ENCODE data around the gene ARGFX. TPM values are rescaled to one million over a fixed set of nuclear protein-coding genes. Genes with fewer than 3 reads are reported as not detected.

ARGFX gene
- total RNA-seq (2016; rRNA removed; fragmentation: Illumina TruSeq; extraction: Trizol) (not detected in 2 replicates), polyA plus RNA-seq (2011; rRNA removed) (not detected in 2 replicates), polyA minus RNA-seq (2011; rRNA and poly(A)+ RNA removed; ENCODE audit: low replicate concordance) (not detected in 2 replicates), Bru-seq, nascent RNA (not detected), BruChase-seq, experiment 1, labeled RNA remaining after a 6-hour chase (not detected), BruChase-seq, experiment 2, labeled RNA remaining after a 2-hour chase (not detected)
- not detected in 2 replicates for total RNA-seq (2016; cell fraction: cytosol; rRNA removed; fragmentation: Illumina TruSeq; extraction: Trizol; ENCODE audit: low read depth)
- total RNA-seq (2016; cell fraction: insoluble cytoplasmic fraction; rRNA removed; fragmentation: Illumina TruSeq; extraction: Trizol), result not detected in 2 replicates
- not detected in 2 replicates for total RNA-seq (2016; cell fraction: membrane; rRNA removed; fragmentation: Illumina TruSeq; extraction: Trizol)
- not detected in 2 replicates for total RNA-seq (2016; cell fraction: nucleus; rRNA removed; fragmentation: Illumina TruSeq; extraction: Trizol)
- not detected in 2 replicates for polyA plus RNA-seq (2011; cell fraction: cytosol; rRNA removed)
- not detected in 2 replicates for polyA plus RNA-seq (2011; cell fraction: nucleus; rRNA removed)
- not detected in 2 replicates for polyA plus RNA-seq (2012)
- not detected in 2 replicates for polyA plus RNA-seq (2016; cell fraction: cytosol; fragmentation: Illumina TruSeq; extraction: Trizol; ENCODE audit: low read depth)
- polyA plus RNA-seq (2016; cell fraction: insoluble cytoplasmic fraction; fragmentation: Illumina TruSeq; extraction: Trizol; ENCODE audit: low read depth), result not detected in 2 replicates
- polyA plus RNA-seq (2016; cell fraction: membrane; fragmentation: Illumina TruSeq; extraction: Trizol; ENCODE audit: low read depth), result not detected in 2 replicates
- not detected in 2 replicates for polyA plus RNA-seq (2016; cell fraction: nucleus; fragmentation: Illumina TruSeq; extraction: Trizol; ENCODE audit: insufficient read depth, low read depth)
- not detected in 2 replicates for polyA minus RNA-seq (2011; cell fraction: cytosol; rRNA and poly(A)+ RNA removed)
- polyA minus RNA-seq (2011; cell fraction: nucleus; rRNA and poly(A)+ RNA removed), result not detected in 2 replicates
- long read RNA-seq, experiment 1, result 0 reads
- long read RNA-seq, experiment 2, result 0 reads

- intact Hi-C loops (cut with micrococcal nuclease; ENCODE audit: unreplicated experiment), result no loop called here
- Histone ChIP-seq H3K4me3 (replicated peaks in 1 of 3; ENCODE audit: insufficient read depth in 1 of 3, low read depth in 2 of 3, low read length in 3 of 3) (no peak within 1 kb of the TSS), H3K9ac (ENCODE audit: insufficient read depth, low read depth, low read length) (no peak within 1 kb of the TSS), H3K9me3 (ENCODE audit: low read length) (no peaks in the 10 kb centered on the region), H3K27ac (ENCODE audit: extremely low read length, insufficient read depth, low read length) (no peak within 1 kb of the TSS), H3K4me1 (ENCODE audit: insufficient read depth, low read length) (no peaks in the 10 kb centered on the region), H3K36me3 (replicated peaks in 1 of 2; ENCODE audit: control insufficient read depth in 1 of 2, insufficient read depth in 2 of 2, low read length in 2 of 2) (no peaks in the 10 kb centered on the region), H3K27me3 (ENCODE audit: control insufficient read depth in 1 of 2, insufficient read depth in 2 of 2, low read length in 2 of 2) (no peaks in the 10 kb centered on the region), H2AFZ (ENCODE audit: low read length) (no peak within 1 kb of the TSS), H3K4me2 (ENCODE audit: low read depth, low read length) (no peak within 1 kb of the TSS), H4K20me1 (ENCODE audit: insufficient read depth, low read length) (no peaks in the 10 kb centered on the region), H3K79me2 (ENCODE audit: insufficient read depth, low read length) (no peaks in the 10 kb centered on the region)
- no peak for FAIRE-seq
- in situ Hi-C loops (cut with HindIII; ENCODE audit: extremely low pct_ligation_motif_present, low pct_unique_long_range_greater_than_20kb), result loop anchor here (25.0 kb wide), 1 partner anchor 1120 kb away; the partner anchor contains the start of gene PARP14
- DNase-seq (ENCODE audit: low spot score), result no peak
- 36% methylated on average over 5 of the region's 5 CpGs for WGBS (ENCODE audit: low lambda C conversion rate)
- POLR2A ChIA-PET, result no interaction called here
- no TSS peak for BruUV-seq (replicated peaks)
- ATAC-seq, result no peak
- CTCF ChIA-PET (ENCODE audit: low intra/inter-chr PET ratio, low total read pairs), result no interaction called here
- TF ChIP-seq MED8 (CRISPR knock-in tag; IDR thresholded peaks at IDR 0.05; ENCODE audit: insufficient replicate concordance), result no peak
- no peak for TF ChIP-seq ZNF441 (CRISPR knock-in tag; IDR thresholded peaks at IDR 0.05; ENCODE audit: borderline replicate concordance)
- no peak for TF ChIP-seq ONECUT2 (CRISPR knock-in tag; IDR thresholded peaks at IDR 0.05)
- TF ChIP-seq SRSF9 (IDR thresholded peaks at IDR 0.05; ENCODE audit: borderline replicate concordance, insufficient read depth, low read depth, low read length, poor library complexity, severe bottlenecking), result no peak
- TF ChIP-seq ZSCAN12 (CRISPR knock-in tag; IDR thresholded peaks at IDR 0.05), result no peak
- TF ChIP-seq USF2 (IDR thresholded peaks at IDR 0.05; ENCODE audit: low read depth, low read length), result no peak
- TF ChIP-seq USF2 (CRISPR knock-in tag; IDR thresholded peaks at IDR 0.05; ENCODE audit: borderline replicate concordance), result no peak
- no peak for TF ChIP-seq DZIP1 (CRISPR knock-in tag; IDR thresholded peaks at IDR 0.05)
- TF ChIP-seq ZNF3 (CRISPR knock-in tag; IDR thresholded peaks at IDR 0.05), result no peak
- TF ChIP-seq ZNF333 (CRISPR knock-in tag; IDR thresholded peaks at IDR 0.05; ENCODE audit: borderline replicate concordance), result no peak
- TF ChIP-seq MTERF4 (CRISPR knock-in tag; IDR thresholded peaks at IDR 0.05), result no peak
These were observed at the start of gene ARGFX for GRCh38 chr3:121567649-121568048. TSS of gene ARGFX (plus strand) at chr3:121567949. CDS start at chr3:121570714, 2,765 bp downstream.

Measured in HepG2 (cell line).